GM19351 (cell line): ENCODE data around the gene CD81.

Experiments
- ATAC-seq: cut with Tn5 transposase; IDR thresholded peaks from one replicate; pipeline ENCODE4 v1.9.1; 2021; ENCODE audit warnings: mild to moderate bottlenecking, moderate library complexity; ENCODE audit not compliant: unreplicated experiment

Gene CD81

DNA sequence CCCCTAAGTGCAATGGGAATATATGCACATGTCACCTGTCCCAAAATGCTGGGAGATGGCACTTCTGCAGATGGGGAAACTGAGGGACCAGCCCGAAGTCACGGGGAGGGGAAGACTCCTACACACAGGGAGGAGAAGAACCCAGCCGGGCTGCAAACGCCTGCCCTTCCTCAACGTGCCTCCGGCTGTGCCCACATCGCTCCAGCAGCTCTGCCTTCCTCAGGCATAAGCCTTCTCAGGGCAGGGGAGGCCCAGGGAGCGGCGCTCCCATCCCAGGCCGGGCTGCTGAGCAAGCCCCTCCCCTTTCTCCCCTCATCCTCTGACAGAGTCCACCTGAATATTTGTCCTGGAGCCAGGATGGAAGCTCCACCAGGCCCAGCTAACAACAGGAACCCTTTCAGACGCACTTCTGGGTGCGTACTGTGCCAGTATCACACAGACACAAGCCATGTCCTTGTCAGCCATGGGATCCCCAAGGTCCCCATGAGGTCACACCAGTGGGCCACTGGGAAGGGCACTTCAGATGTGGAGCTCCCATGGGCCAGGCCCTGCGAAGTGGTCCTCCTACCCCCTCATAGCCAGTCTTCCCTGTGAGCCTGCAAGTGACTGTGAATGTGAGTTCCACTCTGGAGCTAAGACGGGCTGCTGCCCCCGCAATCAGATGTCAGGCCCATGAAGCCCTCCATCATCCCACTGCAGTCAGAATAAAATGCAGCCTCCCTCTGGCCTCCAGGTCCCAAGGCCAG lies 2.5 kb upstream of the CD81 start:
- ATAC-seq: no peak

DNA sequence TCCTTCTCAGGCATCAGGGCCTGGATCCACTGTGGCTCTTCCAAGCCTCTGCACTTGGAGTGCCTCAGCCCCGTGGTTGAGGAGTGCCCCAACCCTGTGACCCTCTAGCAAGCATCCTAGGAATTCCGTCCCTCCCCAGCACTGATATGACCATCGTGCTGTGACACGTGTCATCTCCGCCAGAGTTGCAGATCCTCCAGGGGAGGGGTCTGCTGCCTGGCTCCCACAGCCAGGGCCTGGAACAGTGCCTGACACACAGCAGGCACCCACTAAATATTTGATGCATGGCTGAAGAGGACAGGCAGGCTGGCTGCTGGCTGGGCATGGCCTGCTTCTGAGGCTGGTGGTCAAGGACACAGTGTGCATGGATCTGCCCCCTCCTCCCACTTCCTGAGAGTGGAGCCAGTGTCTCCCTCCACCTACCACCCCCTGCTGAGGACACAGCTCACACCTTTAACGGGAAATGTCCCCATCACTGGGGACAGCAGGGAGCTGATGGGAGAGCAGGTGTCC lies 1.7 kb upstream of the CD81 start:
- ATAC-seq: no peak

DNA sequence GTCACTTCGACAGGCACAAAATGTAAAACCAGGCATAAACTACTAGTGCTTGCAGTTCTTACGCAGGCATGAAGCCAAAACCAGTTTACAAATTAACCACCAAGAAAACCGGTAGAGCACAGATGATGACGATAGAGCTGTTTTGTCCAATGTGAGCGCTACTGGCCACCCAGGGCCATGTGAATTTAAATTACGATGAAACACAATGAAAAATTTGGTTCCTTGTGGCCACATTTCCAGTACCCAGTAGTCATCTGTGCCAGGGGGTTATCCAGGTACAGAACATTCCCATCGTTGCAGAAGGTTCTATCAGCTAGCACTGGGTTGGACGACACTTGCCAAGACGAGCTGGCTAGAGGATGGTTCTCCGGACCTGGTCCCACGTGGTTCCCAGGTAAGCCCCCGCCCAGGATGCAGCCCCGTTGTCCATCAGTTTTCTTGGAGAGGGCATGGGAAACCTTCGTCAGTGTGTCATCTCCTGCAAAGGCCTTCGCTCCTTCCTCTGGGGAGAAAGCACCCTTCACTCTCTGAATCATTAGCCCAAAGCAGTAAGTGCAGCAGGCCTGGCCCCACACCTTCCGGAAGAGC lies 1.1 kb upstream of the CD81 start:
- ATAC-seq: no peak

DNA sequence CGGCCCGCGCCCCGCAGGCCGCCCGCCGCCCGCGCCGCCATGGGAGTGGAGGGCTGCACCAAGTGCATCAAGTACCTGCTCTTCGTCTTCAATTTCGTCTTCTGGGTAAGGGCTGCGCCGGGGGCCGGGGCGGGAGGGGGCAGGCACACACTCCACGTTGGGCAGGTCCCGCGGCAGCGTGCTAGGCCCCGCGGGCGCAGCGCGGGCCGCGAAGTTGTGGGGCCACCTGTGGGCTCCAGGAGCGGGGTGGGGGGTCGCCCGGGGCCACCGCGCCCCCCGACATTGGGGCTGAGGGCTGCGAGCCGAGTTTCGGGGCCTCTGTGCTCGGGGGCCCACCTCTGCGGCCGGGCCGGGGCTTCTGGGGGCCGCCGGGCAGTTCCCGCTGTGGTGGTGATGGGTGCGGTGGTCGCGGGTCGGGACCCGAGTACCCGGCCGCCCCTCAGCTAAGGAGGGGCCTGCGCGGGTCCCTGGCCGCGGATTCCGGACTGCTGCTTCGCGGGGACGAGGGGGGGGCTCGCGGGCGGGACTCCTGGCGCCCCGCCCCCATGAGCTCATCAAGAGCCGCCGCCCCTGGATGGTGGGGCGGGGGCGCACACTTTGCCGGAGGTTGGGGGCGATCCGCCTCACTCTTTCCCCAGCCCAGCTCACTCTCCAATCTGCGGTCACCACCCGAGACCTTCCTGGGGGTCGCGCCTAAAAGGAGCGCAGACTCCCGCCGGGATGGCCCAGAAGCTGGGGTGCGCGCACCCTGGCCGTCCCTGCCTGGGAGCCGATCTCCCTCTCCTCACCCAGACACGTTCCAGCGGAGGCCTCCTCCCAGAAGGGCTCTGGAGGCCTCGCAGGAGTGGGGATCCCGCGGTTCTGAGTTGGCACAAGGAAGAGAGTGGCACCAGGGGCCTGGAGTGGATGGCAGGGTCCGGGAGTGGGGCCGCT lies 667 bp downstream of the CD81 start:
- ATAC-seq: no peak

DNA sequence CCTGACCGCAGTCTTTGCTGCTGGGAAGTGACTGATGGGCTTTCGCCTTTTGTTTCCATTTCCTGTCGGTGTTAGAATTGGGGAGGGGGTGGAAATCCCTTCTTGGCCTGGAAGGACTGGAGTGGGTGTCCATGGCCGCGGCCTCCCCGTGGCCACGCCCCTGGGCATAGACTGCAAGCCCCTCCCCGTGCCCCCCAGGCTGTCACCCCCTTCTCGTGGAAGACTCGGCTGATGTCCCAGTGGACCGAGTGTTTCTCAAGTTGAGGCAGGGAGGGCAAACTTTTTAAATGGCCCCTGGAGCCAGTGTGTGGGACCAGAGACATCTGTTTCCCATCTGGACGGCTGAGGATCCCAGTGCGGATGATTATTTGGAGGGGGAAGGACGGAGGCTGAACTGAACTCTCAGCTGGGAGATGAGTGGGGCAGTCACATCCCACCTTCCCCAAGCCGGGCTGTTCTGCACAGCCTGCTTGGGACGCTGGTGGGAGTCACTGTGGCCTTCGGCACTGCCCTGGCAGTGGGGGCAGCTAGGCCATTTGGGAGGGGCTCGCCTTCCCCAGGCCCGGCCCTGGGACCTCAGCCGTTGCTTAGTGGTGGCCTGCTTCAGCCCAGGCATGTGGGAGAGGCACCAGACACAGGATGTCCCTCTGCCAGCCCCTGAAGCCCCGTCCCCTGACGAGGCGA lies 1.6 kb downstream of the CD81 start:
- no peak for ATAC-seq

DNA sequence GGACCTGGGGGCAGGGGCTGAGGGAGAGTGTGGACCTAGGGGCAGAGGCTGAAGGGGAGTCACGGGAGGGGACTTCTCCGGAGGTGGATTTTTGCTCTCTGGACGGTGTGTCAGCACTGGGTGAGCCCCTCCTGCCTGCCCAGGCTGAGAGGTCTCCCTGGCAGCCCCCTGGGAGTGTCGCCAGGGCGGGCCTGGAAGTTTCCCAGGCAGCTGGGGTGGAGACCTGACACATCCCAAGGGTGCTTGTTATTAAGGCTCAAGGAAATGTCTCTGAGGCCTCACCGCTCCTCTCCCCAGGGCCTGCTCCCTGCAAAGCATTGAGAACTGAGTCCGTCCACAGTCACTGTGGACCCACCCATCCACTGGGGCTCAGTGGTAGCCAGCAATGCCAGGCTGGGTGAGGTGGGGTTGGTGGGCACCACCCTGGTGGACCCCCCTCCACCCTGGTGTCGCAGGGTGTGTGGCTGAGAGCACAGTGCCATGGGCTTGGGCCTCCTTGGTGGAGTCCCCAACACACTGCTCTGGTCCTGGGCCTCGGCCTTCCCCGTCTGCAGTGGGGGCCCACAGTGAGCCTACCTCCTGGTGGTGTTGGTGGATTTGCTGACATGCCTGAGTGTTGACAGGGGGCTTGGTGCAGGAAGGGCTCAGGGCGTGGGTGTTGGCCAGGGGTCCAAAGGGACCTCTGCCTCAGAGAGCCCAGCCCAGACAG lies 2.5 kb downstream of the CD81 start:
- no peak for ATAC-seq

DNA sequence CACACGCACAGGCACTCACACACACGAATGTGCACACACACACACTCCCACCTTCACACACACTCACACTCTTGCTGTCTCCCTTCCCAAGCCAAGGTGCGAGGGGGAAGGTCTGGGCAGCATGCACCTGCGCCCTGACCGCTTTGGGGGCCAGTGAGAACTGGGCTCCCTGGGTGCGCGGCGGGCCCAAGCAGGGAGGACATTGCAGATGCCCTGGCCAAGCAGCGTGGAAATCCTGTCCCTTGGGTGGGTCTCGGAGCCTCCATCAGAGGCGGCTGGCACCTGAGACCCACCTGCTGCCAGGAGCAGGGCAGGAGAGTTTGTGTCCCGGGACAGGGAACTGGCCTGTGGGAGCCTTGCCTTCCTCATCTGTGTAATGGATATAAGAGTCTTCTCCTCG lies 3.3 kb downstream of the CD81 start:
- no peak for ATAC-seq

DNA sequence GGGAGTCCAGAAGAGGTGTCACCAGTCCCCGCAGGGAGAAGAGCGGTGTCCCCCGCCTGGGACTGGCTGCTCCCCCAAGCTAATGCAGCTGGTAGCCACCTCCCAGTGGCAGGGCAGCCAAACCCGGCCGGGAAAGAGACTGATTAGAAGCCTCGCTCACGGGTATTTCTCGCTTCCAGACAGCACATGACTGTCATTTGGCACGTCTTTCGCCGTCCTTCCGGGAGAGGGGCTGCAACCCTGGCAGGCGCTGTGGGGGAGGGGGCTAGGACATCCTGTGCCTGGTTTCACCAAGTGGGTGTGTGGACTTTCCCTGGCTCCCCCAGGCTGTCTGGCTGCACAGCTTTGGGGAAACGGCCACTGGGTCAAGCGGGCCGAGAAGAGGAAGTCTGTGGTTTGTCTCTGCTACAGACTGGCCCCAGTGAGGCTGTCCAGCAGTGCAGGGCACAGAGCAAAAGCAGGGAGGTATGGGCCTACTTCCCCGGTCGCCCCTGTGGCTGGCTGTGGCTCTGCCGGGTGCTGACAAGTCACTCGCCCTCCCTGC lies 3.8 kb downstream of the CD81 start:
- ATAC-seq: no peak

DNA sequence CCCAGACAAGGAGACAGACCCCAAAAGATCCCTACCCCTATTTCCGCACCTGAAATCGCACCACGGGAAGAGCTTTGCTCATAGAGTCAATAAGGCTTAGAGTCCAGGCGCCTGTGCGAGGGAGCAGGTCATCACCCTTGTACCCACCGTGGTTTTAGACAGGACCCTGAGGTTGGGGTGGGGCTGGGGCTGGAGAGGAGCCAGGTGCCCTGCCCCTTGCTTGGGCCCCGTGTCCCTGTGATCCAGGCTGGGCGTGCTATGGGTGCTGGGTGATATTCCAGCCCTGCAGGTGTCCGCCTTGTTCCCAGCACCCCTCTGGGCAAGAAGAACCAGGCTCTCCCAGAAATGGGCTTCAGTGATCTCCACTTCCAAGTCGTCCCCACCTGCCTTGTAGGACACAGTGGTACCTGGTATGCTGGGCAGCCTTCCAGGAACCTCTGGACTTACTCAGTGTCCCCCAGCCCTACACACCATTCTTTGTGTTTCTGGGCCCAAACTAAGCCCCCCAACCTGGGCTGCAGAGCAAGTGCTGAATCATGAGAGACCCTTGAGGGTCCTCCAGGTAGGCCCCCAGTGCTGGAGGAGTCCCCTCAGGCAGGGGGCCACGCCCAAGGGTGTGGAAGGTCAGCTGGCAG lies 4.5 kb downstream of the CD81 start:
- ATAC-seq: no peak

DNA sequence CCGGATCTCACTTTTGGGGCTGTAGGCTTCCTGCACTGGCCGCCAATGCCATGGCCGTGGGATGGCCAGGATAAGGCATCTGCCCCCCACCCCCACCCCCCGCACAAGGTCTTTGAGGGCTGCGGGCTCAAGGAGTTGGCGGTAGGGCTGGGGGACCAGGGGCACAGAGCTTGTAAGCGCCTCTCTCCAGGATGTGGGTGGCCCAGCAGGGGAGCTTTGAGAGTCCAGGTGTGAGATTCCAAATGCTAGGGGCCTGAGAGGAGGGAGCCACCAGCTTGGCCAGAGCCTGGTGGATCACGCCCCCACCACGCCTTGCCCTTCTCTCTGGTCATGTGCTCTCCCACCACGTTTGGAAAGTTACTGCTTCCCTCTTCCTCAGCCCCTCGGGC lies 5.0 kb downstream of the CD81 start:
- ATAC-seq: no peak

DNA sequence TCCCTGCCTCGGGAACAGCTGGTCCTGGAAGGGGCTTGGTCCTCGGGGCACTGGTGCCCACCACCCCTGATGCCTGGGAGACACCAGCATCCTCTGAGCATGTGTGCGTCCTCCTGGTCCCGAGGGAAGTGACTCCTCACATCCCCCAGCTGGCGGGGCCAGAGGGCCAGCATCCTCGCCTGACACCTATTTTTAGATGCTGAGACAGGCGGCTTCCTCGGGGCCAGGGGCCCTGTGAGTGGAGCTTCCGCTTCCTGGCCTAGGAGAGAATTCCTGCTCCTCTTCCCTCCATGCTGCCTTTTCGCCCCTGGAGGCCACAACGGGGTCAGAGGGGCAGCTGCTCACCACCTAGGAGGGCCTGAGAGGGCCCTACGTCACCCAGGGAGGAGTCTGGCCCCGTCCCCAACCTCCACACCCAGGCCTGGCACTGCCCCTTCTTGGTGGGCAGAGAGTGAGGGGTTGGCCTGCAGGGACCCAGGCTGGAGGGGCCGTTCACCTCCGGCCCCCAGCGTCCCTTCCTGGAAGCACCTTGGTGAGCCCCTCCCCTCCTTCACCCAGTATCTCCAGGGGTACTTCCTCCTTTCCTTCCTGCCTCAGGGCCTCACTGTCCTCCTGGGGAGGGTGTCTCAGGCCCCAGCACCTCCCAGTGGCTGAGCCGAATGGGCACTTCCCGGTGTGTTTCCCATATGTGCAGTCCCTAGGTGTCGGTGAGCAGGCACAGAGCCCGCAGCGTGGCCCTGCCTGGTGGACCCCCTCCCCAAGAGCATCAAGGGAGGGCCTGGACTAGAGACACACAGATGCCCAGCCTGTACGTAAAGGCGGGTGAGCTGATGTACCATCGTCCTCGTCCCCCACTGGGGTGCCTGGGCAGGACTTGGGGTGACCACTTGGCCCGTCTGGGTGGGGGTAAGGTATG lies 6.1 kb downstream of the CD81 start:
- no peak for ATAC-seq

DNA sequence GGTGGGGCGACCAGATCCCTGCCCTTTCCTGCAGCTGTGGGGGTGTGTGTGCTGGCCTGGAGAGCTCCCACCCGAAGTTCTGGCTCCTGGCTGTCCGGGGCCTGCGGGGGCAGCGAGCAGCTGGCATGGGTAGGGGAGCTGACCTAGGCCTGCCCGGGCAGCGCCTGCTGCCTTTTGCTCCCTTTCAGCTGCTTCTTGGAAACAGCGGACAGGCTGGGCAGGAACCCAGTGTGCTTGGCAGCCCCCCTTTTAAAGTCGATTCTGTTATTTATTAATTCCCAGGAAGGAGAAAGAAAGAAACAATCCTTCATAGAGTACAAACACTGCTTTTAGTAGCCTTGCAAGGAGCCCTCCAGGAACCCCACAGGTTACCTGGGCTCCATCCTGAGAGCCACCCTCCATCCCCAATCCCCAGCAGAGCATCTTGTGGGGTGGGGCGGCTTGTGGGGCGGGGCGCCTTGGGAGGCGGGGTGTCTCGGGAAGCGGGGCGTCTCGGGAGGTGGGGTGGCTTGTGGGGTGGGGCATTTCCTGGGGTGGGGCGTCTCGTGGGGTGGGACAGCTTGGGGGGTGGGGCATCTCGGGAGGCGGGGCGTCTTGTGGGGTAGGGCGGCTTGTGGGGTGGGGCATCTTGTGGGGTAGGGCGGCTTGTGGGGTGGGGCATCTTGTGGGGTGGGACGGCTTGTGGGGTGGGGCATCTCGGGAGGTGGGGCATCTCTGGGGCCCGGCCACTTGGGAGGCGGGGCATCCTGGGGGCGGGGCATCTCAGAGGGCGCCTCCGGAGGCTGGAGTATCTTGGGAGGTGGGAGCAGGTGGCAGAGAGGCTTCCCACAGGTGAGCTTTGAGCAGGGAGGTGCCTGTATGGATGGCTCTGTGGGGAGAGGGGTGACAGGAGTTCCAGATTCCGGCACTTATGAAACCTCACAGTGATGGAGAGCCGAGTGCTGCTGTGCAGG lies 7.0 kb downstream of the CD81 start:
- no peak for ATAC-seq

DNA sequence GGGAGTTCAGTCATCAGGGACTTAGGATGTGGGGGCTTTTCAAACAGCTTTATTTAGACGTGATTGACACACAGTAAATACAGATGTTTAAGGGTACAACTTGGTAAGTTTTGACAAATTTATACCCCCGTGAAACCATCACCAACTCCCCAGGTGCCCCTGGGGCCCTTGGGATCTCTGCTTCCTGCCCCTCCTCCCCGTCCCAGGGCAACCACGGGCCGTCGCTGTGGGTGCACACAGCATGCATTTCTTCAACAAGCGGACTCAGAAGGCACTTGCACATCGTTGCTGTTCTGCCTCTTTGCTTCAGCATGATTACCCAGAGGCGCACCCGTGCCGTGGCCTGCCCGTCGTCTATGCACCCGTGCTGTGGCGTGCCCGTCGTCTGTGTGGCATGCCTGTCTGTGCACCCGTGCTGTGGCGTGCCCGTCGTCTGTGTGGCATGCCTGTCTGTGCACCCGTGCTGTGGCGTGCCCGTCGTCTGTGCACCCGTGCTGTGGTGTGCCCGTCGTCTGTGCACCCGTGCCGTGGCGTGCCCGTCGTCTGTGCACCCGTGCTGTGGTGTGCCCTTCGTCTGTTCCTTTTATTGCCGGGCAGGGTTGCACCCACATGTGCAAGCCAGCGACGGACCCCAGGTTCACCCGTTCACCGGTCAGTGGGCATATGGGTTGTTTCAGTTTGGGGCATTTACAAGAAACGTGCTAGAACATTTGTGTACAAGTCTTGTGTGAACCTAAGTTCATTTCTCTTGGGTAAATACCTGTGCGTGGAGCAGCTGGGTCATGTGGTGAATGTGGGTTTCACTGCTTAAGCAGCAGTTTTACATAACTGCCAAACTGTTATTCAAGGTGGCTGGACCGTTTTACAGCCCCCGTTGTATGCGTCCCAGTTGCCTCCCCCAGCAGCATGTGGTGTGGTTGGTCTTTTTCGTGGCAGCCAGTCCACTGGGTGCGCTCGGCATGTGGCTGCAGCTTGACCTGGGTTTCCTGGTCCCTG lies 8.3 kb downstream of the CD81 start:
- peak; percentile 43 for ATAC-seq

DNA sequence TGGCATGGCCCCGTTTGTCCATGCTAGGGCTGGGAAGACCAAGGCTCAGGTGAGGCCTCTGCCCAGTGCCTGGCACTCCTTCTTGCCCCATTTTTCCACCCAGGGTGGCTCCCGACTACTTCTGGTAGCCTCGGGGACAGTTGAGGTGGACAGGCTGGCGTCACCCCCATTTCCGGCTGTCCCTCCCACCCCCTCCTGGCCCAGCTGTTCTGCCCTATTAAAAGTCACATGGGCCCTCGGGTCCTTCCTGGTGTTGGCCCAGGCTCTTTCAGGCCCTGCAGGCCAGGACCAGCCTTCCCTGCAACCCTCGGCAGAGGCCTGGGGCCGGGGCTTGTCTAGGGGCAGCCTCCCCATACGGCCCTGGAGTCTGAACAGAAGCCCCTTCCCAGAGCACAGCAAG lies 9.5 kb downstream of the CD81 start:
- no peak for ATAC-seq

DNA sequence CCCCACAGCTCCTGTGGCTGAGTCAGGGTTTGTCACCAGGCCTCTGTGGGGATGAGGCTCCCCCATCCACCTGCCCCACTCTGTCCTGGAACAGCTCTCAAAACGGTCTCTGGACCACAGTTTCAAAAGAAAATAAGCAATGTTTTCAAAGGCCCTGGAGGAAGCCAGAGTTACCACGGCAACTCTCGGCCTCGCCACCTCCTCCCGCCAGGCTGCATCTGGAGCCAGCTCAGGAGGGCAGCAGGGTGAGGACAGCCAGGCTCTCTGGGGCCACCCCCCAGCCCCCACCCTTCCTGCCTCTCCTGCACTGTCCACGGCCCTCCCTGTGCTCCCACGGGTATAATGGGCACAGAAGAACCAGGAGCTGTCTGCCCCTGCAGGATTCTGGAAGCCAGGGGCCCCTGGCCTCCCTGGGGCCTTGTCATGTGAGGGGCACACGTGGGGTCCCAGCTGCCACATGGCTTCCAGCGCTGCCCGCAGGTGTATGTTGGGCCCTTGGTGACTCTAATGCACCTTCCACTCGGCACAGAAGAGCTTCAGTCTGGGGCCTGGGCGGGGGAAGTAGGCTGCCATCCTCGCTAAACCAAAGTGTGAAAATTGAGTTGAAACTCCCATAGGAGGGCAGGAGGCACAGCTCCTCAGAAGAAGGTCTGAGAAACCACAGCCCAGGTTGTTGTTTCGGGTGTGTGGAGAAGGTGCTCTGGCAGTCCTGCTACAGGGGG lies 10.3 kb downstream of the CD81 start:
- ATAC-seq: no peak
